Measurements from ENCODE around the gene FAM200A.

The FAM200A gene

DNA sequence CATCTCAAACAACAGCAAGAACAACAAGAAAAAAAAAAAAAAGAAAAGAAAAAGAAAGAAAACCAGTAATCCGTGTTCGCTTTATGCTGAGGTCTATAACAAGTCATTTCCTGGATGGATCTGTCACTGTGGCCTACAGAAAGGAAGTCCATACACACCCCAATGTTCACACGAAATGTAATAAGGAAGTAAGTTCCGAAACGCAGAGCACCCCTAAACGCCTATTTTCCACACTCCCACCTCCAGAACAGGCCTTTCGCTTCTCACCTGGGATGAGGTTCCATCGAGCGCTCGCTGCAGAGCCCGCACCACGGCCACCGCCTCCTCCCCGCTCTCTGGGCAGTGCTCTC is 52.6 kb downstream of the FAM200A start:
- ATAC-seq = peak; percentile 66
- H3K9me3 Mint-ChIP-seq = no peaks in the 10 kb centered on the region
- H3K36me3 Mint-ChIP-seq = peaks cover 28% of the 10 kb centered on the region

DNA sequence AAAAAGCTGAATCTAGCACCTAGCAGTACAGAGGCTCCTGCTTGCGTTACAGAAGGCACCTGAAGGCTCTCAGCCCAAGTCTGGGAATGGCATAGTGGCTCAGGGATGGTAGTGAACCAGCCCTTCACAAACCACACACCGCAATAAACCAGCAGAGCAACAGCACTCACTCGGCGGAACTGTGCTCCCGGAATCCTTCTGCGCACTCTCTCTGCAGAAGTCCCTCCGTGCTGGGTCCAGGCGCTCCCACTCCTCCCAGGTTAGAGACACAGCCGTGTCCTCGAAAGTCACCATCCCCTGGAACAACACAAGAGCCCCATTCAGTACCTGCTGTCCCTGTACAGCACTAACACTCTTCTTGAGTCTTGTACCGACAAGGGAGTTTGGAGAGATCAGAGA is 53.4 kb downstream of the FAM200A start:
- ATAC-seq = no peak
- Mint-ChIP-seq H3K36me3 (peaks cover 36% of the 10 kb centered on the region), H3K4me3 (peak overlapping the region; percentile 96), H3K4me1 (peaks cover 26% of the 10 kb centered on the region), H3K9me3 (peaks cover 6% of the 10 kb centered on the region), H3K27me3 (no peaks in the 10 kb centered on the region), H3K27ac (peak overlapping the region; percentile 95)

More for the DNA sequence above, 52.6 kb downstream of the FAM200A start:
- peak overlapping the region; percentile 95 for H3K27ac Mint-ChIP-seq
- peaks cover 26% of the 10 kb centered on the region for H3K4me1 Mint-ChIP-seq
- H3K27me3 Mint-ChIP-seq = no peaks in the 10 kb centered on the region
- H3K4me3 Mint-ChIP-seq = peak overlapping the region; percentile 96

DNA sequence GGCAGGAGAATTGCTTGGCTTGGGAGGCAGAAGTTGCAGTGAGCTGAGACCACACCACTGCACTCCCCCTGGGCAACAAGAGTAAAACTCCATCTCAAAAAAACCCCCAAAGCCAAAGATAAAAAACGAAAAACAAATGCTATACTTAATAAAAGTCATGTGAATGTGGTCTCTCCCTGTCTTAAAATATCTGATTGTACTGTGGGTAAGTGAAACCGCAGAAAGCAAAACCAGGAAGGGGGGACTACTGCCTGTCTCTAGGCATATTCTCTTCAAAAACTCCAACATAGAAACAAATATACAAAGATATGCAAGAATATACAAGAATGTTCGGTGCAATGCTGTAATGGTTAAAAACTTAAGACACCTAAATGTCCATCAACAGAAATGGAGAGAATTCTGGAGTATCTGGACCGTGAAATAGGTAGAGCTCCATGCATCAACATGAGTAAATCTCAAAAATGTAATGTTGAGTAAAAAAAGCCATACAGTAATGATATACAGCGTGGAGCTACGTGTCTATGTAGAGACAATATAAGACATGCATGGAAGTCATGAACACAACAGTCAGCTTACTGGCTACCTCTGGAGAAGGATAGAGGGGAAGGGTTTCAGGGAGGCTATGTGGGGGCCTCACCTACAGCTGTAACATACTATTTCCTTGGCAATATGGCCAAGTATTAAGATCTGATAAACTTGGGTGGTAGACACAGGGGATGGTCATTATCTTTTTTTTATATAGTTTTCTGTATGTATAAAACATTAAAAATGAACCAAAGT is 54.0 kb downstream of the FAM200A start:
- Mint-ChIP-seq H3K27me3 (no peaks in the 10 kb centered on the region), H3K27ac (peak overlapping the region; percentile 95), H3K36me3 (peaks cover 42% of the 10 kb centered on the region), H3K4me1 (peaks cover 26% of the 10 kb centered on the region), H3K9me3 (peaks cover 7% of the 10 kb centered on the region), H3K4me3 (peak overlapping the region; percentile 96)
- no peak for ATAC-seq
